ENCODE results near the gene PARD6B. TPM values are rescaled to one million over a fixed set of nuclear protein-coding genes. Genes with fewer than 3 reads are reported as not detected.

PARD6B gene
- total and polyA plus RNA-seq, 2 of the 13 experiments (the other 11 are each of a cell fraction or from before 2014, with no cell fraction given) = 6.9 to 22.2 TPM

- Histone ChIP-seq H2AFZ (ENCODE audit: low read length) (peak overlapping the region; percentile 60), H3K79me2 (ENCODE audit: insufficient read depth, low read length) (no peaks in the 10 kb centered on the region), H4K20me1 (ENCODE audit: insufficient read depth, low read length) (no peaks in the 10 kb centered on the region), H3K9ac (ENCODE audit: insufficient read depth, low read depth, low read length) (peak overlapping the region; percentile 35), H3K27ac (ENCODE audit: extremely low read length, insufficient read depth, low read length) (no peak overlapping the region), H3K9me3 (ENCODE audit: low read length) (no peaks in the 10 kb centered on the region), H3K27me3 (ENCODE audit: control insufficient read depth in 1 of 2, insufficient read depth in 2 of 2, low read length in 2 of 2) (no peaks in the 10 kb centered on the region), H3K4me2 (ENCODE audit: low read depth, low read length) (peak overlapping the region; percentile 52), H3K36me3 (replicated peaks in 1 of 2; ENCODE audit: control insufficient read depth in 1 of 2, insufficient read depth in 2 of 2, low read length in 2 of 2) (no peaks in the 10 kb centered on the region), H3K4me3 (replicated peaks in 1 of 3; ENCODE audit: insufficient read depth in 1 of 3, low read depth in 2 of 3, low read length in 3 of 3) (peak overlapping the region in 1 of 3 experiments; percentile 8; a peak in 1 of 6 replicates), H3K4me1 (ENCODE audit: insufficient read depth, low read length) (peaks cover 16% of the 10 kb centered on the region)
- no peak for DNase-seq (ENCODE audit: low spot score)
- FAIRE-seq = peak; percentile 59
- 35% methylated on average over 11 of the region's 11 CpGs for WGBS (ENCODE audit: low lambda C conversion rate)
- intact Hi-C loops (cut with micrococcal nuclease; ENCODE audit: unreplicated experiment) = no loop called here
- peak; percentile 11 for TF ChIP-seq TEAD3 (CRISPR knock-in tag; optimal IDR thresholded peaks at IDR 0.05; ENCODE audit: borderline replicate concordance)
- TF ChIP-seq ELF1 (CRISPR knock-in tag; IDR thresholded peaks at IDR 0.05) = peak; percentile 63
- 0 out of 4 replicates have a peak, but pooled peaks of 1 of the 2 experiments have one; percentile 20 for TF ChIP-seq HMGXB4 (CRISPR knock-in tag; IDR thresholded peaks at IDR 0.05; ENCODE audit: borderline replicate concordance in 1 of 2, low read depth in 1 of 2)
- TF ChIP-seq RORA (CRISPR knock-in tag; IDR thresholded peaks at IDR 0.05) = no peak
- TF ChIP-seq ZNF841 (CRISPR knock-in tag; IDR thresholded peaks at IDR 0.05; ENCODE audit: borderline replicate concordance) = no peak
- peak; percentile 59 for TF ChIP-seq ELF3 (CRISPR knock-in tag; IDR thresholded peaks at IDR 0.05)
- POLR2A ChIA-PET = interaction anchor here (1.6 kb wide), 1 partner anchor 10 kb away, joined by 3 read pairs; the partner anchor contains the start of gene BCAS4
- peak; percentile 35; the same call in 1 of the 3 replicates for ATAC-seq
- CTCF ChIA-PET (ENCODE audit: low intra/inter-chr PET ratio, low total read pairs) = no interaction called here
- no TSS peak for BruUV-seq (replicated peaks)
- in situ Hi-C loops (cut with HindIII; ENCODE audit: extremely low pct_ligation_motif_present, low pct_unique_long_range_greater_than_20kb) = no loop called here
These were observed 73.3 kb downstream of the PARD6B start for GRCh38 chr20:50804437-50805348.

All from HepG2 (cell line).